Fibroblast of skin of abdomen (primary cell): ENCODE data around the gene CFAP20. TPM values are rescaled to one million over a fixed set of nuclear protein-coding genes. Genes with fewer than 3 reads are reported as not detected.
A peak's percentile ranks its signal among the peaks of the same experiment; 100 is the strongest.

ENCODE experiments used
- DNase-seq: peaks from one replicate; pipeline ENCODE4 v3.0.0-alpha.2; 2013
- polyA plus RNA-seq, 2 experiments: library from polyadenylated mRNA; unstranded; fragments of 120-200 nt; gene quantifications; one replicate each; pipeline ENCODE4 v1.2.1, GENCODE V29; 2013; ENCODE audit not compliant: insufficient read length in 2 of 2

CFAP20 gene
- polyA plus RNA-seq (2013, experiment 1 of 2; ENCODE audit: insufficient read length) = 31.0 TPM
- 30.1 TPM for polyA plus RNA-seq (2013, experiment 2 of 2; ENCODE audit: insufficient read length)

- DNase-seq = peak; percentile 100
Observed at GRCh38 chr16:58129097-58129936, at the start of gene CFAP20. CFAP20 (minus strand) TSS chr16:58129381; CDS start chr16:58129115, 266 bp downstream.

DNA sequence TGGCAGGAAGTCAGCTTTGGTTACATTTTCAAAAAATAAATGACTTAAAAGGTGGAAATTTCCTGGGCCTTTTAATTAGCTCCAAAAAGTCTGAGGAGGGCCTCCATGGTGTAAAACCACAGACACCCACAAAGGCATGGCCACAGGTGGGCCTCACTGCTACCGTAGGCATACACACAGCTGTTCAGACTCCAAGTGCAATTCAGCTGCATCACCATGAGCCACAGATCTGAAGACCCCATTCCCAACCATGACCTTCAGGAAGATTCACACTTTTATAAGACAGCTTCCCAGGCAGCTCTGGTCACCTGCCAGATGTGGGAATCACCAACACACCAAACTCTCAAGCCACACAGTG lies 48.2 kb upstream of the CFAP20 start:
- no peak for DNase-seq

- DNase-seq = no peak
Observed at GRCh38 chr16:58176608-58177352, 47.6 kb upstream of the CFAP20 start.

GRCh38 chr16:58170223-58170622 lies 41.0 kb upstream of the CFAP20 start:
- DNase-seq = no peak

DNA sequence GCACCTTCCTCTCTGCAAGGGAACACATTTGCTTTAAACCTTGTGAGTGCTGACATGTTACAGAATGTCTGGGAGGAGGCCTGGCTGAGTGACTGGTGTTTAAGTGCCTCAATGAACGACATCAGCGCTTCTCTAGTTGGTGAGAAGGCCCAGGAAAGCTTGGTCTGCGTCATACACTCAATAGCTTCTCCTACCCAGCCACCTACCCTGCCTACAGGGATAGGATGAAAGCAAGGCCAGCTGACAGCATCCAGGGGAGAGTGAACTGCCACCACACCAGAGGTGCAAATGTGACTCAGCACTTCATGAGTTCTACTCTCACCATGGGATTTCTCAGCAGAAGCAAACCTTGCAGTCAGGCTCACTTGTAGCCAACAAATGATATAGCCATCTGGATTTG lies 31.7 kb upstream of the CFAP20 start:
- no peak for DNase-seq

- no peak for DNase-seq
Observed at GRCh38 chr16:58158725-58159124, 29.5 kb upstream of the CFAP20 start.

DNA sequence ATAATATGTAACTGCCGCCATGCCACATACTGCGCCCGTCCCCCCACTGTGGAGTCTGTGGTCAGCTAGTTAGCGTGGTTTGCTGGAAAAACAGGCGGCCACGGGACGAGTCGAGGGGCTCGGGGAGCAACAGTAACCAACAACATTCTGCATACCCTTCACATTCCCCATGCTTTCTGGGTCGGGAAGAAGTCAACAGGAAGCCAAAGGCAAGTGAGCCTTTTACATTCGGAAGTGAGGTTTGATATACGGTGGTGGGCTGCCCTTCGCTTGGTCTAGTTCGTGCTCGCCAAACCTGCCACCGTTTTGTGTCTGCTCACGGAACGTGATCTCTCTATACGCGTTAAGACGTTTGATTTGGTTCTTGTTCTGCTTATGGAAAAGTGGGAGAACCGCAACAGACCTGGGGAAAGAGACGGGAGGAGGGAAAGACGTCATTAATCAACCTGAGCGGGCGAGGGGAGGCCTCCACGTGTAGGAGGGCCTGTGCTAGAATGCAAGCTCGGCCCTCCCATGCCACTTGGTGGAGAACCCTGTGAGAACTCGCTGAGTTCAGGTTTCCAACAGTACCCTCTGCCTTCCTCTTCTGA lies 28.9 kb upstream of the CFAP20 start:
- DNase-seq = no peak

DNA sequence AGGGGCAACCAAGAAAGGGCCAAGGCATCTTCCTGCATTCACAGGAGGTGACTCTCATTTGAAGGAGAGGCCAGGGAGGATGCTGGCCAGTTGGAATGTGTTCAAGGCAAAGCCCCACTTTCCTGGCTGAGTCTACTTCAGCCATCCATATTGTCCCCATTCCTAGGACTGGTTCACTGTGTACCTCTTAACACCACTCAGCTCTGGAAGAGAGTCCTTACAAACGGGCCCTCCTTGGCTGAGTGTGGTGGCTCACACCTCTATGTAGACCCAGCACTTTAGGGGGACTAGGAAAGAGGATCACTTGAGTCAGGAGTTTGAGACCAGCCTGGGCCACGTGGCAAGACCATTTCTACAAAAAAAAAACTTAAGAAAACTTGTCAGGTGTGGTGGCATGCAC lies 28.1 kb upstream of the CFAP20 start:
- no peak for DNase-seq

DNA sequence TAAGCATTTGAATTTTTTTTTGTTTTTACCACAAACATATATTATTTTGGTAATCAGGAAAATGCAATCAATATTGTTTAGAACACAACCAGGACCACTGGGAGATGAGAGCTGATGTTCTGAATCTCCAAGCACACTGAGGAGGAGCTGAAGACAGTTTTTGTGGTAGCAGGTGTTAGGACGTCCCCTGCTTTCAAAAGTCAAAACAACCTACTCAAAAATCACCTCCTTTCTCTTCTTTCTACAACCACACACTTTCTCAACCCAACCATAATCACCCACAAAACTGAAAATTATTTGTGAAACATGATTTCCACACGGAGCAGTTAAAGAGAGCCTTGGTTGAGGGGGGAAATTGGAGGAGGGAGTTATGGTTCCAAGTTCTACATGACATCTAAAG lies 26.7 kb upstream of the CFAP20 start:
- no peak for DNase-seq

DNA sequence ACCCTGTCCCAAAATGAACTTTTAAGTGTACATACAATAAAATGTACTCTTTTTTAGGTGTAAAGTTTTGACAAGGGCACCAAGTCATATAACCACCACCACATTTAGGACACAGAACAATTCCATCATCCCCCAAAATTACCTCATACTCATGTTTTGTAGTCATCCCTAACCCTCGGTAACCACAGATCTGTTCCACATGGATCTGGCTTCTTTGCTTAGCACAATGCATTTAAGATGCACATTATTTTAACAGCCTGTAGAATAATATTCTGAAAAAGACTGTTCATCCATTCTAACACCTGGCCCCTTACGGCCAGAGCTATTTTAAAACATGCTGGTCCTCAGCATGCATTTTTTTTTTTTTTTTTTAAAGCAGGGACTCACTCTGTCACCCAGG lies 25.2 kb upstream of the CFAP20 start:
- peak; percentile 11 for DNase-seq

GRCh38 chr16:58152246-58152868 lies 23.2 kb upstream of the CFAP20 start:
- peak; percentile 14 for DNase-seq

- no peak for DNase-seq
Observed at GRCh38 chr16:58148526-58148925, 19.3 kb upstream of the CFAP20 start.

DNA sequence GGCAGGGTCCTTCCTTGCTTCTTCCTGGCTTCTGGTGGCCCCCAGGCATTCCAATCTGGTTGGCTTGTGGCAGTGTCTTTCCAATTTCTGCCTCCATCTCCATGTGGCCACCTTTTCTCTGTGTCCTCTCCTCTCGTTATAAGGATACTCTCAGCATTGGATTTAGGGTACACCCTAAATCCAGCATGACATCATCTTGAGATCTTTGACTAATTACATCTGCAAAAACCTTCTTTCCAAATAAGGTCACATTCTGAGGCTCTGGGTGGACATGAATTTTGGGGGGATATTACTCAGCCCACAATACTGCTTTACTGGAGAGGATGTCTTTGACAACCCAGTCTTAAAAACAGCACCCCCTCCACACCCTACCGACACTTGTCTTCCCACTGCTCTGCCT lies 18.9 kb upstream of the CFAP20 start:
- DNase-seq = no peak

- no peak for DNase-seq
Observed at GRCh38 chr16:58138852-58139251, 9.7 kb upstream of the CFAP20 start.

GRCh38 chr16:58137581-58137980 lies 8.4 kb upstream of the CFAP20 start:
- DNase-seq = no peak

- no peak for DNase-seq
Observed at GRCh38 chr16:58128711-58129096, 477 bp downstream of the CFAP20 start.

- DNase-seq = no peak
Observed at GRCh38 chr16:58128181-58128631, 975 bp downstream of the CFAP20 start.

- DNase-seq = no peak
Observed at GRCh38 chr16:58127634-58128033, 1.5 kb downstream of the CFAP20 start.

- no peak for DNase-seq
Observed at GRCh38 chr16:58127033-58127556, 2.1 kb downstream of the CFAP20 start.

- DNase-seq = no peak
Observed at GRCh38 chr16:58126451-58126961, 2.7 kb downstream of the CFAP20 start.

- no peak for DNase-seq
Observed at GRCh38 chr16:58125781-58126335, 3.3 kb downstream of the CFAP20 start.

GRCh38 chr16:58125041-58125440 lies 4.1 kb downstream of the CFAP20 start:
- no peak for DNase-seq
